Activated CD8-positive, alpha-beta memory T cell treated with anti-CD3 and anti-CD28 coated beads for 1 hour (primary cell): ENCODE results near the gene UNKL.

Source experiments
- DNase-seq, 2 donors: peaks; one replicate each; pipeline ENCODE4 v3.0.0-alpha.2; 2020; ENCODE audit warnings: low read depth in 1 of 2; ENCODE audit errors: extremely low read depth in 1 of 2

Gene UNKL

DNA sequence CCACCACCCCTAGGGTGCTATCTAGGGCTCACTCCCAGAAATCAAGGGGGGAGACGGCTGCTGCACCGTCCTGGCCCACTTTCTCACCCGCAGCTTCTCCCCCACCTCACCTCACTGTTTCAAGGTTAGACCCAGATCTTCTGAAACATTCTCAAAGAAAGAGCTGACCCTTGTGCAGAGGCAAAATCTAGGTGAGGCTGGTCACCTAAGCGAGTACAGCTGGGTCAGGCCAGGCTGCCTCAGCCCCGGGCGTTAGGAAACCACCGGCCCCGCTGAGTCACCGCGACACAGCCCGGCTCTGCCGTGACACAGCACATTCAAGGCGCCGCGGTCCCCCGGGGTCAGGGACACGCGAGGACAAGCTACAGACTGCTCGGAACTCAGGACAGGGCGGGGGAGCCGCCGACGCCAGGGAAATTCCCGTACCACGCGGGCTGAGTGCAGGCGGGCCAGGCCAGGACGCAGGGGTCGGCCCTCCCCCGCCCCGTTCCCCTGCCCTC lies 35.6 kb downstream of the UNKL start:
- DNase-seq: peak in 1 of 2 donors; percentile 17

- no peak for DNase-seq
Measured at GRCh38 chr16:1378087-1378803, 36.3 kb downstream of the UNKL start.

DNA sequence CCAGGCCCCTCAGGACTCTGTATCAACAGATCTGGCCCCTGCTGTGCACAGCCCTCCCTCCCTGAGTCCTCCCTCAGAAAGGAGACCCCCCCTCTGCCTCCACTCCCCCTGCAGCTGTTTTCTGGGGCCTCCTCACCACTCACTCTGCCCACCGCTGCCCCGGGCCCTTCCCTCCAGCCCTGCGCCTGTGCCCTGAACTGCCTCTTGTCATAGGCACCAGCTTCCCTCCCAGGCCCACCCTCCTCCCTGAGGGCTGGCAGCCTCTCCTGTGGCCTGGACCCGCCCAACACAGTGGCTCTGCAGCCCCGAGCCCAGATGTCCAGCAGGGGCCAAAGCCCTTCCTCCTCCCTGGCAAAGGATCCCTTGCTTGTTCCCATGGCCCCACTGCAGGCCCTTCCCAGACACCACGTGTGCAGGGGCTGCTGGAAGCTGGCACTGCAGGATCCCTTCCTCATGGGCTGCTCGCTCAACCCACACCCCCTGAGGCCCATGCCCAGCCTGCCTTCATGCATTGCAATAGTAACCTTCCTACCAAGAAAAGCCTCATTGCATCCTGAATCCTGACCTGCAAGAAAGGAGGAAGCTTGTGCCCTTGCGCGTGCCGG lies 37.0 kb downstream of the UNKL start:
- DNase-seq: no peak

- no peak for DNase-seq
Measured at GRCh38 chr16:1375741-1376410, 38.6 kb downstream of the UNKL start.

- DNase-seq: no peak
Measured at GRCh38 chr16:1375298-1375640, 39.2 kb downstream of the UNKL start.

GRCh38 chr16:1374418-1375297 lies 39.8 kb downstream of the UNKL start:
- no peak for DNase-seq

GRCh38 chr16:1372292-1372950 lies 42.1 kb downstream of the UNKL start:
- DNase-seq: no peak

DNA sequence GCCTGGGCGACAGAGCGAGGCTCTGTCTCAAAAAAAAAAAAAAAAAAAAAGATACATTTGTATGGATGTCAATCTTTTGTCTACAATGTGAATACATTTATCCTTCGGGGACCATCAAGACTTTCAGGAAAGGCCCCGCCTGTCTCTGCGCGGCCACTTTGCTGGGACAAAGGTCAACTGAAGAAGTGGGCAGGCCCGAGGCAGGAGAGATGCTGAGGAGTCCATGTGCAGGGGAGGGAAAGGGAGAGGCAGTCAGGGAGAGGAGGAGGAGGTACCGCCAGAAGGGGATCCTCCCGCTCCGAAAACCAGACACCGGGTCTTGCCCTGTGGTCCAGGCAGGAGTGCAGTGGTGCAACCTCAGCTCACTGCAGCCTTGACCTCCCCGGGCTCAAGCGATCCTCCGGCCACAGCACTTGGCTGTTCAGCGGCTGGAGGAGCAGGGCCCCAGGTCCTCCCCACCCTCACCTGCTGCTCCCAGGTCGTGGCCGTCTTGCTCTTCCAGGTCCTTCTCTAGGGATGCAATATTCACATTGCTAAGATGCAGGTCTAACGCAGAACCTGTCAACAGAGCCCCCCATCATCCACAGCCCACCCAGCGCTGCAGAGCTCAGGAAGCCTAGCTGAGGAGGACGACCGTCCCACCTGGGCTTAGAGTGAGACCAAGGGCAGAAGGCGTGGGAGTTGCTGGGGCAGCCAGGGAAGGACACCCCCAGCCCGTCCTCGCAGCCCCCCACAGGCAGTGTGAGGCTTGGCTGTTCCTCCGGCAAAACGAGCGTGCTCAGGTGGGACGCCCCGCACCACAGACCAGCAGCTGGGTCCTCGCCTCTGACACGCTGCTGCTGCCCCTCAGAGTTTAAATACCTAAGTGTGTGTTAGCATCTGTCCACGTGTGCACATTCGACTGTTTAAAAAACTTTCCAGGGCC lies 43.2 kb downstream of the UNKL start:
- no peak for DNase-seq

GRCh38 chr16:1367486-1368174 lies 46.9 kb downstream of the UNKL start:
- no peak for DNase-seq

GRCh38 chr16:1366712-1367299 lies 47.7 kb downstream of the UNKL start:
- DNase-seq: no peak

- no peak for DNase-seq
Measured at GRCh38 chr16:1366060-1366711, 48.3 kb downstream of the UNKL start.

GRCh38 chr16:1364510-1364909 lies 50.0 kb downstream of the UNKL start:
- DNase-seq: no peak

DNA sequence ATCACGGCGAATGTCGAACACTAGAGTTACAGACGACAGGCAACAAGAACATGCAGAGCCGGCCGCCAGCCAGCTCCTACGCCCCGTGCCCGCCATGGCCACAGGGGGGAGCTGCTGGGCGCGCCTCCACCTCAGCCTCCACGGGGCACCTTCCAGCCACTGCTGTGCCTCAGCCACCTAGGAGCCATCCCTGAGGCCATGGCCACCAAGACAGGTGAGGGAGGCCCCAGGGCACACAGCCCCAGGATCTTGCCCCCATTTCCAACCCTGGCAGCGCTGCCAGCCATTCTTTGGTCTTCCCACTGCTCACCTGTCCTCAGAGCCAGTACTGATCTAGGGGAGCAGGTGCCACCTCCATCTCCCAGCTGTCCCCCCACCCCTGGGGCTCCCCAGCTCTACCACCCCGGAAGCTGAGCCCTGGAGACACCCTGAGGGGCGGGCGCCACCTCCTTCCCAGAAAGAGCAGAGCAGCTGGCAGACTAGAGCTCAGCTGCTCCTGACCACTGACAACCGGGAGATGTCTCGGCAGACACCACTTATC lies 50.9 kb downstream of the UNKL start:
- DNase-seq: peak in 1 of 2 donors; percentile 58

- DNase-seq: no peak
Measured at GRCh38 chr16:1362807-1363206, 51.7 kb downstream of the UNKL start.

DNA sequence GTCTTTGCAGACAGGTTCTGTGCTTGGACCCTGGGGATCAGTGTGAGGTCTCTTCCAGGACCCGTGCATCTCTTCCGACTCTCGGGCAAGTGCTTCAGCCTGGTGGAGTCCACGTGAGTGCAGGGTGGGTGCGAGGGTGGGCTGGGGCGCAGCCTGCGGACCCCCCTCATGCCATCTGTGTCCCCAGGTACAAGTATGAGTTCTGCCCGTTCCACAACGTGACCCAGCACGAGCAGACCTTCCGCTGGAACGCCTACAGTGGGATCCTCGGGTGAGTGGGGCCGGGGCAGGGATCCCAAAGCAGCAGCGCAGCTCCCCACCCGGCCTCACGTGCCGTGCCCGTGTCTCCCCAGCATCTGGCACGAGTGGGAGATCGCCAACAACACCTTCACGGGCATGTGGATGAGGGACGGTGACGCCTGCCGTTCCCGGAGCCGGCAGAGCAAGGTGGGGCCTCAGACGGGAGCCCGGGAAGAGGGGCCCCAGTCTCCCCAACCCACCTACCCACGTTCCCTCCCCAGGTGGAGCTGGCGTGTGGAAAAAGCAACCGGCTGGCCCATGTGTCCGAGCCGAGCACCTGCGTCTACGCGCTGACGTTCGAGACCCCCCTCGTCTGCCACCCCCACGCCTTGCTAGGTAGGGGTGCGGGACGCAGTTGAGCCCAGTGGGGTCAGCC lies 52.7 kb downstream of the UNKL start:
- no peak for DNase-seq

- DNase-seq: no peak
Measured at GRCh38 chr16:1357906-1358566, 56.5 kb downstream of the UNKL start.
